ENCODE measurements around the gene LRRC28.

Gene LRRC28

DNA sequence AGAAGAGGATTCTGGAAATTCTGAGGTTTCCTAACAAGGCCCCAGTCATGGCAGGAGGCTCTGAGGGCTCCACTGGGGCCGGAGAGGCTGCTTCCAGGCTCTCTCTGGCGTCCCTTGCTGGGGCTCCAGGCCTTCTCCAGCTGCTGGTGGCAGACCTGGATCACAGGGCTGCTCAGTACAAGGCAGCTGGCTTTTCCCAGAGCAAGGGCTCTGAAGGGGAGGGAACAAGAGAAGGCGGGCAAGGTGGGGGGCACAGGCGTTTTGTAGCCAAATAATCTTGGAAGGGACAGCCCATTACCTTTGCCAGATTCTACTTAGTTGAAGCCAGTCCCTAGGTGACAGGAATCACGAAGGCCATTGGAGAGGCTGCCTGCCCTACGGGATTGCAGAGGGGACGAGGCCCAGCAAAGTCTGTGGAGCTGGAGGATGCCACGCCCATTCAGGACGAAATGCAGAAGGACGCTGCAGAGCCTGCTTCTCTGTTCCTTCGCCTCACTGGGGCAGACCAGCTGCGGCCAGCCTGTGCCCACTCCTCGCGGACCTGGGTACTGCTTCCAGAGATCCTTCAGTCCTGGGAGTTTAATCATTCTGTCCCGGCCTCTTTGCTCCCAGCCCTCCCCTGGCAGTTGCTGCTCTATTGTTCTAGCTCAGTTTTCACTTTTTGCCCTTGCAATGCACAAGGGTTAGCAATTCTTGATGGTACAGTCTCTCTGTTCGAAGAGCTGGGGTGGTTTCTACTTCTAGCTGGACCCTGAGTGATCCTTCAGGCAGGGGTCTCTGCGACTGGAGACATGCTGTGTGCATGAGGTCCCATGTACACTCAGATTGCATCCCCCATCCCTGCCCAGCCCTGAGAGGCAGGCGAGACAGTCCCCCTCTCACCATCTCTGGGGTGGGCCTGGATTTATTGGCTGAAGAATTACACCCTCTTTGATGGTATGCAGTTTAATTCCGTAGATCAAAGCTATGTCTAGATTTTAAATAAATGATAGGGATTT lies 165.2 kb downstream of the LRRC28 start:
- peak; percentile 34 for DNase-seq (ENCODE audit: low spot score)

DNA sequence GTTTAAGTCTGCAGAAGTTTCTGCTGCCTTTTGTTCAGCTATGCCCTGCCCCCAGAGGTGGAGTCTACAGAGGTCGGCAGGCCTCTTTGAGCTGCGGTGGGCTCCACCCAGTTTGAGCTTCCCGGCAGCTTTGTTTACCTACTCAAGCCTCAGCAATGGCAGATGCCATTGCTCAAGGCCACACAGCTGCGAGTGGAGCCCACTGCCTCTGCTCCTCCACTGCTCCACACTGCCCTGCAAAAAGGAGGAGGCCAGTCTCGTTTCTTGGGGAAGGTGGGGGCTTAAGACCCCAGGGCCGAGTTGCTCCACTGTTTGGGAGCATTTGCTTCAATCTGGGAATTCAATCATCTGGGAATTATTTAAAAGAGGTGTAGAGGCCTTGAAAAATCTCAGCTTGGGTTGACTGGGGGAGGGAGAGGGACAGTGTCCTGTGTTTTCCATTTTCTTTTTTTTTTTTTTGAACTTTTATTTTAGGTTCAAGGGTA lies 169.9 kb downstream of the LRRC28 start:
- DNase-seq (ENCODE audit: low spot score) = no peak

DNA sequence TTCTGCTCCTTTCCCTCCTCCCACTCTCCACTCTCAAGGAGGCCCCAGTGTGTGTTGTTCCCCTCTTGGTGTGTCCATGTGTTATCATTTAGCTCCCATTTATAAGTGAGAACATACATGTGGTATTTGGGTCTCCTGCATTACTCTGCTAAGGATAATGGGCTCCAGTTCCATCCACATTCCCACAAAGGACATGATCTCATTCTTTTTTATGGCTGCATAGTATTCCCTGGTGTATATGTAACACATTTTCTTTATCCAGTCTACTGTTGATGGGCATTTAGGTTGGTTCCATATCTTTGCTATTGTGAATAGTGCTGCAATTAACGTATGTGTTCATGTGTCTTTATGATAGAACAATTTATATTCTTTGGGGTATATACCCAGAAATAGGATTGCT lies 170.5 kb downstream of the LRRC28 start:
- no peak for DNase-seq (ENCODE audit: low spot score)

DNA sequence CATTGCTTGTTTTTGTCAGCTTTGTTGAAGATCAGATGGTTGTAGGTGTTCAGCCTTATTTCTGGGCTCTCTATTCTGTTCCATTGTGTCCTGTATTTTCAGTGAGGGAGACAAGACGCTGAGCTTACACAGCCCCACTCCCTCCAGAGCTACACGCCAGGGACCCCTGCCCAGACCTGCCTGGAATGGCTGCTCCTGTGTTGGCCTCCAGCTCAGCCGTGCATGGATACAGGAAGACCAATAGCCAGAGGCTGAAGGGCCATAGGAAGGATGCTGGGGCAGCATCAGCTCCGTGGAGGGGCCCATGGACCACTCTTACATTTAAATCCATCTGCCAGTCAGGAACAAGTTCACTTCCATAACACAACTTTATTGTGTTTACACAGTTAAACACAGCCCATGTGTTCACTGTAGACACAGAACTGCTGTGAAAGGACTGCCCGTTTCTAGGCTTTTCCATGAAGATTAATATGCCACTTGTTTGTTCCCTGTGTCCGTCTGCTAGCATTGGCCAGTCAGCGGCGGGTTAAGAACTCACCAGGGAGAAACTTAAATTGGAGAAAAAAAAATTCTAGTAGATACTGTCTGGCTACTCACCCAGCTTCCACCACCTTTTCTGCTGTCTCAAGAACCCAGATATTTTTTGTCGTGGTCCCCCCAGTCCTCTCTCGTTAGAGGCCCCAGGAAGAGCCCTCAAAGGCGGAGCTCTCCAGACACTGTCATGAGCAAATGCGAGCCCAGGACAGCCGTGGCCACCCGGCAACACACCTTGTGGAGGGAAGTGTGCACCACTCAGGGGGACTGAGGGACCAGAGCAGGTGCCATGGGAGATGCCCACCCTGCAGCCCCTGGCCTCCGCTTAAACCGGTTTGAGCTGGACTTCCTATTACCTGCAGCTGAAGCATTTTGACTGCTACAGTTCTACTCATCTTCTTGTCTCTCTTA lies 172.2 kb downstream of the LRRC28 start:
- DNase-seq (ENCODE audit: low spot score) = no peak

DNA sequence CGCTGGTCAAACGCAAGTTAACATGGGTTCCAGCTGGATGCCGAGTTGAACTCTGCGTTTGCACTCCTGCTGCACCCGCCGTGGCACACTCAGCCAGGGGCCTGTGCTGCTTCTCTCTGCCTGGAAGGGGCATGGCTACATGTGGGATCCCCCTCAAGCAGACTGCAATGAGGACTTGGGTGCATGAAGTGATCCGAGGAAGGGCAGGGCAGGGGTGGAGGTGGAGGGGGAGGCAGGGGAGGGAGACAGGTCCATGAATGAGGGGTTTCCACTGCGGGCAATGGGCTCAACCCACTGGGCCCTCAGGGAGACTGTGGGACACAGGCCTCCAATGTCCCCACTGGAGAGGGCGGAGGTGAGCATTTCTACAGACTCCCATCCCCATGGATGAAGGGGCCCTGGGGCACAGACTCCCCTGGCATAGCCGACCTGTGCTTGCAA lies 172.9 kb downstream of the LRRC28 start:
- DNase-seq (ENCODE audit: low spot score) = no peak

DNA sequence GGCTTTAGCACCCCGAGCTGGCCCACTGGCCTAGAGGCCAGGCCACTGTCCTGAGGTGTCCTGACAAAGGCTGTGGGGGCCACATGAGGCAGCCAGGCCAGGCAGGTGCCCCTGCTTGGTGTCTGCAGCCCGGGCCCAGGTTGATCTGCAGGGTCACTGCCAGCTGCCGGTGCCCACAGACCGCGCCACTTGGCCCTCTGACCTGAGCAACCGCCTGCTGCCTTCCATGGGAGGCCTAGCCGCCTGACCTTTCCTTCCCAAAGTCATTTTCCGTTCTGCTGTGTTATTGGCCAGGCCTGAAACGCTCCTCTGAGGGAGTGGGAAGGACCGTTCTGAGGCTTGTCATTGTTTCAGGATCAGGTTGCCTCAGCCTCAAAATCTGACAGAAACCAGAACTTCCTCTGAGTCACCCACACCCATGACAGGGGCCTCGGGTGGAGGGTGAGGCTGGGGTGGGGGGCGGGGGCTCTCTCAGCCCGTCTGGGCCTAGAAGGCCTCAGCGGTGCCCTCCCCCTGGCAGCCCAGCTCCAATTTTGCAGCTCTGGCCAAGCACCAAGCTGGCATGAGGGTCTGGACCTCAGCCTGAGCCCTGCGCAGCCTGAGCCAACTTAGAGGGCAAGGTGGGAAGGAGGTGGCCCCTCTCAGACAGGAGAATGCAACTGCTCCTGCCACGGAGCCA lies 173.8 kb downstream of the LRRC28 start:
- DNase-seq (ENCODE audit: low spot score) = peak; percentile 52

DNA sequence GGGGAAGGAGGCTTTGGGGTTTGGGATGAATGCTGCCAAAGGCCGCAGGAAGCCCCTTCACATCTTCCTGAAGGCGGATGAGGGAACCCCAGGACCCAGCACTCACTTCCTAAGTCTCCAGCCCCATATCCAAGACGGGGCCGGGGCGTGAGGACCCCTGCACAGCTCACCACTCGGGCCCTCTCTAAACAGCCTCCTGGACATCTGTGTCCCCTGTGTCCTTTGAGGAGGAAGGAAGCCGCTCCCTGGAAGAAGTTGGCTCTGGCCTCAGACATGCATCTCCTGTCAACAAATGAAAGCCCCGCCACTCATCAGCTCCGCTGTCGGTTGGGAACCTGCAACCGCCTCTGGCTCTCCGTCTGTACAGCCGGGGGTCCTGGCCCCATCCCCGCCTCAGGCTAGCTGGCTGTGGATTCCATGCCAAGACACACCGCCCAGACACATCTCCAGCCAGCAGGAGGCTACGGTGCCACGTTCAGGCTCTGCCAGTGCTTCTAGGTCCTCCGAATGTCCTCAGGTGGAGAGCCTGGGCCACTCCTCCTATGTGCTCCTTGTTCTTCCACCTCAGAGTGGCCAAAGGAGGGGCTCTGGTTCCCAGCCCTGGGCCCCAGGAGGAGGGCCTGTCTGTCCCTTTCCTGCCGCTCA lies 174.5 kb downstream of the LRRC28 start:
- no peak for DNase-seq (ENCODE audit: low spot score)

DNA sequence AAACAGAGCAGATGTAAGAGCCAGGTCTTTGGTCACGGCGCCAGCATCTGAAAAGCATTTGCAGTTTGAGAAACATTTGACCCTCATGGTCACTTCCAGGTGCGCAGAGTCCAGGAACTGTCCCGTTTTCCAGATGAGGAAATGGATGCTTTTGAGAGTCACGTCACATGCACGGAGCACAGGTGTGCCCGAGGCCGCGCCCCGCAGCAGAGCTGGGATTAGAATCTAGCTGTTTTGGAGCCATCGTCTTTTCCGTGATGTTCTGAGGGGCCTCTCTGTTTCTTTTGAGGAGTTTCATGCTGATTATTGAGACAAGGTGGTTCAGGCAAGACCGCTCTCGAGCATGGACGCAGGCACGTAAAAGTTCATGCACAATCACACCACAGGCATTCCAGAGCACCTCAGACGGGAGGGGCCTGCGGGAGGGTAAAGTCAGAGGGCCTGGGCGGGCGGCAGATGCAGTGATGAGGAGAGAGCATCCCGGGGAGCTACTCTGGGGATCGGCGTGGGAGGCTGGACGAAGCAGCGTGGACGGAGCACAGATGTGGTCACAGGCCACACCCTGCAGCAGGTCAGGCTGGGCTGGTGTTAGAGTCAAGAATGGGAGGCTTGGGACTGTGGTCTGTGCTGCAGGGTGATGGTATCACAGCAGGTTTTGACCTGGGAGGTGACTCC lies 175.3 kb downstream of the LRRC28 start:
- no peak for DNase-seq (ENCODE audit: low spot score)

DNA sequence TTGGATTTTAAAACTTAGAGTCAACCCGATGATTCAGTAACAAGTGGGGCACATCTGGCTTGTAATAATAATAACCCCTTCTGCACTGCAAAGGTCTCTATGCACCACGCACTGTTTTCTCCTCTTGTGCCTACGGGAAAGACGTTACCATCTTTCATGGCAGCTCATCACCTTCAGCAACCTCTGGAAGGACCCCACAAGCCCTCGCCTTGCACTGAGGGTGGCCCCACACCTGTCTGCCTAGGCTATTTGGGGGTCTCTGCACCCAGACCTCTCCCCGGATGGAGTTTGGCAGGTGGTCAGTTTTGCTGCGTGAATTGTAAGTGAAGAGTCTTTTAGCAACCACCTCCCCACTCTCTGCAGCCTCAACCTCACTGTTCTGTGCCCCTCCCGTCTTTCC lies 175.9 kb downstream of the LRRC28 start:
- no peak for DNase-seq (ENCODE audit: low spot score)

DNA sequence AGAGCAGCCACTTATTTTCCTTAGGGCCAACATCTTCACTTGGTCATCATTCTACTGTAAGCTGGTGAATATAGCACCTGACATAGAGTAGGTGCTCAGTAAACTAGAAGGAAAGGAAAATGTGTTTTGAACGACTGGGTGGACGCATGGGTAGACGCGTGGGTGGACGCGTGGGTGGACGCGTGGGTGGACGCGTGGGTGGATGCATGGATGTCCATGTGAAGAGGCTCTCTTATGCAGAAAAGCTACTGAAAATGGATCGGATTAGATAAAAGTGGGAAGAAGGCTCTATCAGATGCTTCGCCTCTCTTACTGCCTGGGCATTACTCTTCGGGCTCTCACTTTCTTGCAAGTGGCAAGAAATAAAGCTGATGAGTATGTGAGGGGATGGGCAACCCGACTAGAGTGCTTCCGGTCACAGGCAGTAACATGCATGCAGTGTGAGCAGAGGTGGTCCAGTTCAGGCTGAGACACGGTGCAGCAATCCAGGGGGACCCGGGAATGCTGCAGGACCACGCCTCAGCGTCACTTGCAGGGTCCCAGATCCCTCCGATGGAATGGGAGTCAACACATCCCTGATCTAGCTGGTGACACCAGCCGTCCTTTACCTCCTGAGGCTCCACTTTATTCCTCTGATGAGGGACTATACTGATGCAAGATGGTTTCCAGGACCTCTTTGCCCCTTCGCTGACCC lies 176.5 kb downstream of the LRRC28 start:
- DNase-seq (ENCODE audit: low spot score) = no peak

DNA sequence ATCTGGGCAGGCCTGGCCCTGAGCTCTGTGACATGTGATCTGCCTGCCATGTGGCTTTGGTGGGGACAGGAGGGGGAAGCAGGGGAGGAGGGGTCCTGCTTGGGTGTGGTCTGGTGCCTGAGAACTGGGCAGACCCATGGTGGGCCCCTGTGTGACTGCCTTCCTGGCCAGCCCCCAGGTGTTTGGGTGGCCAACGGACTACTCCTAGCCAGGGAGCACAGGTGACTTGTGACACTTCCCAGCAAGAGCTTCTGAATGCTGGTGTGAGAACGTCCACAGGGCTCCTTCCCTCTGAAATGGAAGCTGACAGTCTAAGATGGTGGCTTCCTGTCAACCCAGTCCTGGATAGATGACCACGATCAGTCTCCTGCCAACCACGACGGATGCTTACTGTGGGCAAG lies 178.4 kb downstream of the LRRC28 start:
- DNase-seq (ENCODE audit: low spot score) = no peak

DNA sequence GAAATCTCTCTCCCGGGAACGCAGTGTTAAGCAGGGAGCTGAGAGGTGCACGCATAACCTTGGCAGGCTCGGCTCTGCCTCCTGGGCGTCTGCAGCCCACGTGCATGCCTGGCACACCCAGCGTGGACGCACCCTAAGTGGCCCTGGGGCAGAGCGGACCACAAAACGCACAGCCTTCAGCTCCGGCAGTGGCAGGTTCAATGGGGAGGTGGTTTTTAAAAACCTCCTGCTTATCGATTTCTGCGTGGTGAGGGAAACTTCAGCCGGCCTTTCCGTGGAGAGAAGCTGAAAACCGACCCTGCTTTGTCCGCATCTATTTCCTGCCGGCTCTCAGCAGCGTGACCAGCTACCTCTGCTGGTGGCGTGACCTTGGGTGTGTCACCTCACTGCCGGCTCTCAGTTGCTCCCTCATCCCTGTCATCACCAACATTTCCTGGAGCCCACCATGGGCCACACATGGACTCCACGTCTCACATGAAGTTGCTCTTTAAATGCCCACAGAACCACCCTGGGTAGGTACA lies 179.7 kb downstream of the LRRC28 start:
- DNase-seq (ENCODE audit: low spot score) = no peak

DNA sequence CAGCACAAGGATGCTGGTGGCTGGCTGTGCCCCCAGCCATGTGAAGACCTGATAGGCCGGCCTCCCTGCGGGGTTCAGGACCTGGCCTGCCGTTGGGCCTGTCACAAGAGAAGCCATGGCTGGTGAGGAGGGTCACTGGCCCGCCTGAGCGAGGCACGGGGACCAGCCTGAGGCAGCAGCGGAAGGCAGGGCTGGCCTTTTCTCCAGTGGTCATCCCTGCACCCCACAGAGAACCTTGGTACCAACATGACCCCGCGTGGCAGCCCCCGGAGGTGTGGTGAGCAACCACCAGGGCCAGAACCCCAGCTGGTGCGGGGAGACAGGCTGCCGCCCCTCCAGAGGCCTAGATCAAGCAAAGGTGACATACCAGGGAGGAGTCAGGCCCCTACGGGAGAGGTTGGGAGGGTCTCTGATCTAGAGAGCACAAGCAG lies 180.4 kb downstream of the LRRC28 start:
- no peak for DNase-seq (ENCODE audit: low spot score)

DNA sequence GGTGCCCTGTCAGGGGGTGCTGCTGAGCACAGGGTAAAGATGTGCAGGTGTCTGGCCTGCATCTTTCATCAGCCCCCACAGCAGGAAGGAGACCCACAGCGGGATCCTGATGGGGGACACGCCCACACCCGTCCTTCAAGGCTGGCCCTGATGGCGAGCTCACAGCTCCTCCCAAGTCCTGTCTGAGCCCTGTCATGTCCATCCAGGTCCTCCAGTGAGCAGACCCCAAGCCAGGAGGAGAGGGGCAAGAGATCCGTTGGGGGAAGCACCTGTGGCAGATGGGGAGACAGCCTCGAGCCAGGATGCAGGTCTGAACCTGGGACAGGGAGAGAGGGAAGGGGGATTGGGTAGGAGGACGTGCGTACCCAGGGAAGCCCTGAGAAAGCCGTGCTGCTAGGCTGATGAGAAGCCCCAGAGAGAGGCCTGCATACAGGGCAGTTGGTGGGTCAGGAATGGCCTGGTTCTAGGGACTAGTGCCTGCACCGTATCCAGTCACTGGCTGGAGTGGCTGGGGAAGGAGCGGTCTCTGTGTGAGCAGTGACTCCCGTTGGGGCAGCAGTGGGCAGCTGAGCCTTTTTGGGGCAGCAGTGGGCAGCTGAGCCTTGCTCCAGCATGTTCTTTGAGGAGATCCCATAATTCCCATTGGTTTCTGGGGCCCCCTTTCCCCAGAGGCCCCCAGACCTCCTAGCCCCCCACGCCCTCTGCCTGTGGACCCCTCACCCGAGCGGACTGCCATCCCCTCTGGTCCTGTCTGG lies 181.2 kb downstream of the LRRC28 start:
- no peak for DNase-seq (ENCODE audit: low spot score)

DNA sequence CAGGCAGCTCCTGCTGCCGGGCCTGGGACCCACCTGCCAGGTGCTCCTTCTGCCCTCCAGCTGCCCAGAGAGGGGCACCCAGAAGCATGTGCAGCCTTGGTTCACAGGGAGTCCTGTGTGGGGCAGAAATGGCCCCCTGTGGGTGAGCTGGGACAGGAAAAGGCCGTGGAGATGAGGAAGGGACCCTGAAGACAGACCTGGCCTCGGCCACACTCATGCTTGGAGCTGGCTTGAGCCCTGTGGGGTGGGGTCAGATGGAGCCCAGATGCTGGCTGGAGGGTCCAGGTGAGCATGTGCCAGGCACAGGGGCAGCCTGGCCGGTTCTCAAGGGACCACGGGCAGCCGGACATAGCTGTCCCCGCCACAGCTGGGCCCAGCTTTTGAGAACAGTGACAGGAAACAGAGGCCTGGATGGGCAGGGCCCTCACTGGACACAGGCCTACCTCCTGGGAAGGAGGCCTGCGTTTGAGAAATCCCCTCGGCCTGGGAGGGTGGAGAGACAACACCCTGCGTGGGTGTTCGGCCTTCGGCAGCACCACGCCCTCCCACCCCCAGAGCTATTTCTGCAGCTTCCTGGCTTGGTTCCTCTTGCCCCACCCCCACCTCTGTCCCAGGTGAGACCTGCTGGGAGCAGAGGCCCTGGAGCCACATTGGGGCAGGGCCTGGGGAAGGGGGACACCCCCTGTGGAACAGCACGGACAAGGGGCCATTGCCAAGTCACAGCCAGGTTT lies 181.9 kb downstream of the LRRC28 start:
- no peak for DNase-seq (ENCODE audit: low spot score)

DNA sequence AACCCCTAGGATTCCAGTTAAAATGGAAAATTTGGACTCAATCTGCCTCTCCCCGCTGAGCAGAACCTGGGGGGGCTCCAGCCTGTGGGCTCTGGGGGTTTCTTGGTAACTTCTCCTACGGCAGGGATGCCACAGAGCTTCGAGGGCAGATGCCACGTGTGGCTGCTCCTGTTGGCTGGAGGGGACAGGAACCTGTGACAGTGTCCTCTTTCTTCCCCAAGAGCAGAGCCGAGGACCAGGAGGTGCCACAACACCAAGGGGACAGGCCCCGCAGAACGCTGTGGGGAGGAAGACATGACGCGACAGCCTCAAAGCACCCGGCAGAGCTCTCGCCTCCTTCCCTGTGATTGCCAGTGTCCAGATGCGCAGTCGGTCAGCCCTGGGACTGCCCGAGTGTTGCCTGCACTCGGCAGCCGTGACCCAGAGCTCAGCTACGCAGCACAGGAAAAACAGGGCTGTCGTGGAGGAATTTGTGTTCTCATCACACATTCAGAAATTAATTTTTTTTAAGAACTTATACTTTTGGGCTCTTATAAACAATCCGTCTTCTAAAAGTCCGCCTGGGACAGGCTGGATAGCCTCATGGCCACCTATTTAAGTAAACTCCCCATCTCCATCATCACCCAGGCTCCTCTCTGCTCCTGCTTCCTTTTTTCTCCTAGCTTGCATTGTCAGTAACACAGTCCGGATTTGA lies 182.6 kb downstream of the LRRC28 start:
- DNase-seq (ENCODE audit: low spot score) = peak; percentile 42

DNA sequence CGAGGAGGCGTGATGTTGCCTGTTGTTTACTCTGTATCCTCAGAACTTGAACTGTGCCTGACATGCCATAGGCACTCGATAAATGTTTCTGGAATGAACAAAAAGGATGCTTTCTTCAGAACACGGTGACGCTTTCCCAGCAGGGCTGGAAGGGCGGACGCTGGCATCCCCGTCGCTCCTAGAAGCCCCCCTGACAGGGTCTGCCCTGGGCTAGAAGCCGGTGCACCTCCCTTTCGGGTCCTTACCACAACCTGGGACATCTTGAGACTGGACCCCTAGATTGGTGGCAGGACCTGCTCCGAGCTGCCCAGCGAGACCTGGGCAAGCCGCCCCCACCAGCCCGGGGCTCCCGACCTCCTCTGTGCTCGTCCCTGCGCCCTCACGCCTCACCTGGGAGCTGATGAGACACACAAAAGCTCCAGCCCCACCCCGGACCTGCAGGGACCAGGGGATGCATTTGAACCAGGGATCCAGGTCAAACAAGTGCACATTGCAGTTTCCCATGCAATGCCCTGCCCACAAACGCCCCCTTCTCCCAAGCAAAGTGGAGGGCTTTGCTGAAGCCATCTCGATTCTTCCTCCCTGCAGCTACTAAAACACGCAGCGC lies 183.3 kb downstream of the LRRC28 start:
- DNase-seq (ENCODE audit: low spot score) = no peak

Data from SK-N-DZ (cell line).